GM21381 (cell line): ENCODE results near the gene LMBR1.
"Not testable (repeated sequence)": the region's sequence is repeated elsewhere in the genome, so short reads cannot be mapped to it uniquely, and the experiment has no call there.

Experiments used
- ATAC-seq: cut with Tn5 transposase; IDR thresholded peaks from one replicate; pipeline ENCODE4 v1.9.1; 2021; ENCODE audit warnings: mild to moderate bottlenecking, moderate library complexity; ENCODE audit not compliant: unreplicated experiment

Gene LMBR1, protein sequence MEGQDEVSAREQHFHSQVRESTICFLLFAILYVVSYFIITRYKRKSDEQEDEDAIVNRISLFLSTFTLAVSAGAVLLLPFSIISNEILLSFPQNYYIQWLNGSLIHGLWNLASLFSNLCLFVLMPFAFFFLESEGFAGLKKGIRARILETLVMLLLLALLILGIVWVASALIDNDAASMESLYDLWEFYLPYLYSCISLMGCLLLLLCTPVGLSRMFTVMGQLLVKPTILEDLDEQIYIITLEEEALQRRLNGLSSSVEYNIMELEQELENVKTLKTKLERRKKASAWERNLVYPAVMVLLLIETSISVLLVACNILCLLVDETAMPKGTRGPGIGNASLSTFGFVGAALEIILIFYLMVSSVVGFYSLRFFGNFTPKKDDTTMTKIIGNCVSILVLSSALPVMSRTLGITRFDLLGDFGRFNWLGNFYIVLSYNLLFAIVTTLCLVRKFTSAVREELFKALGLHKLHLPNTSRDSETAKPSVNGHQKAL

DNA sequence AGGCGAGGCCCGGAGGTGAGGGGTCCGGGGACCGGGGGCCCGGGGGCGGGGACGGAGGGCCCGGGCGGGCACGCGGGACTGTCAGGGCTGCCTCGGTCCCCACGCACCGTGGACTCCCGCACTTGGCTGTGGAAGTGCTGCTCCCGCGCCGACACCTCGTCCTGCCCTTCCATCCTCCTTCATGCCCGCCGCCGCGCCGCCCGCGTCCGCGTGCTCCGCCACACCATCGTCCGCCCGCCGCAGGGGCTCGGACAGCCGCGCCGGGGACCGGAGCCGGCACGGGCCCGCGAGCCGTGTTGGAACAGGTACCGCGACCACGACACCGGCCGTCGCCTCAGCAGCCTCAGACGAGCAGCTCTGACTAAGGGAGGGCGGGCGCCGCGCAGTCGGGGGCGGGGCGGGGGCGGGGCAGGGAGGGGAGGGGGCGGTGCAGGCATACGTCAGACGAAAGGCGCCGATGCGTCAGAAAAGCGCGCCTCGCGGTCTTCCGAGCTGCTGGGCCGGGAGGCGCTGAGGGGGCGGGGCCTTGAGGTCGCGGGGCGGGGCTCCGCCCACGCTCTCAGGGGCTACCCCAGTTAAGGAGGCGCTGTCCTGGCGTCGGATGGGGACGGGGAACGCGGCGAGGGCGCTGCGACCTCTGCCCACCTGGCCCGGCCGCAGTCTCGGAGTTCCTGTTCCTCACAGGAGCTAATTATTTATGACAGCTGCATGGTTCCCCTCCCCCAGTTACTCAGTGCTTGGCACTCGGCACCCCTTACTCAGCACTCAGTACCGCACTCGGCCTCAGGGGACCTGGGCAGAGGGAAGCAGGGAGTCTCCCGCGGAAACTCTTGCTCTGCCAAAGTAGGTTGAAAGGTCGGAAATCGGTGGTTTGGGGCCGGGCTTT is at the start of gene LMBR1:
Gene LMBR1, minus strand, starts transcription at position 363 of the 886 bp plus-strand sequence. Its CDS starts 190 bp downstream, at position 173.
- peak; percentile 79 for ATAC-seq

DNA sequence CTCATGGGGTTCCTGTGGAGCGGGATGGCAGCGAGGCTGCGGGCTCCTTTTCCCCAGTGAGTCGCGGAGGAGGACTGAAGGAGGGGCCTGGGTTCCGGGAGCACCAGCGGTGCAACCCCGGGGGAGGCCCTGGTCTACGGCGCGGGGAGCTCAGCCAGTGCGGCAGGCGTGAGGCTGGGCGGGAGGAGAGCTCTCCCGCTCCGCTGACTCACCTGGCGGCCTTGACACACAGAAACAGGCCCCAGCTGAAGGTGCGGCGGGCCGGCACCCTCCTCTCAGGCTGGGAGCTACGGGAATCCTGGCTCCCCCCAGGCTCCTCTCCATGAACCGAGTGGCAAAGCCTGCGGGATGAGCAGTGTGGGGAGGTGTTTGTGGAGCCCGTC is 49.7 kb upstream of the LMBR1 start:
- no peak for ATAC-seq

DNA sequence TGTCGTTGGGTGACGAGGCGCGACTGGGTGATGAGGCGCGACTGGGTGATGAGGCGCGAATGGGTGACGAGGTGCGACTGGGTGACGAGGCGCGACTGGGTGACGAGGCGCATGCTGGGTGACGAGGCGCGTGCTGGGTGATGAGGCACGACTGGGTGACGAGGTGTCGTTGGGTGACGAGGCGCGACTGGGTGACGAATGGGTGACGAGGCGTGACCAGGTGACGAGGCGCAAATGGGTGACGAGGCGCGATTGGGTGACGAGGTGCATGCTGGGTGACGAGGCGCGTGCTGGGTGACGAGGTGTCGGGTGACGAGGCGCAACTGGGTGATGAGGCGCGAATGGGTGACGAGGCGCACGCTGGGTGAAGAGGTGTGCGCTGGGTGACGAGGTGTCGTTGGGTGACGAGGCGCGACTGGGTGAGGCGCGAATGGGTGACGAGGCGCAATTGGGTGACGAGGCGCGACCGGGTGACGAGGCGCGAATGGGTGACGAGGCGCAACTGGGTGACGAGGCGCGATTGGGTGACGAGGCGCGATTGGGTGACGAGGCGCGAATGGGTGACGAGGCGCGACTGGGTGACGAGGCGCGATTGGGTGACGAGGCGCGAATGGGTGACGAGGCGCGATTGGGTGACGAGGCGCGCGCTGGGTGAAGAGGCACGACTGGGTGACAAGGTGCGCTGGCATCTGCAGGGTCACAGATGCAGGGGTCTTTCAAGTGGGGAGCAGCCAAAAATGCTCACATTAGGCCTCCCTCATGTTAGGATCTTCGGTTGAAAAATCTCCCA is 48.6 kb upstream of the LMBR1 start:
- ATAC-seq = no peak

DNA sequence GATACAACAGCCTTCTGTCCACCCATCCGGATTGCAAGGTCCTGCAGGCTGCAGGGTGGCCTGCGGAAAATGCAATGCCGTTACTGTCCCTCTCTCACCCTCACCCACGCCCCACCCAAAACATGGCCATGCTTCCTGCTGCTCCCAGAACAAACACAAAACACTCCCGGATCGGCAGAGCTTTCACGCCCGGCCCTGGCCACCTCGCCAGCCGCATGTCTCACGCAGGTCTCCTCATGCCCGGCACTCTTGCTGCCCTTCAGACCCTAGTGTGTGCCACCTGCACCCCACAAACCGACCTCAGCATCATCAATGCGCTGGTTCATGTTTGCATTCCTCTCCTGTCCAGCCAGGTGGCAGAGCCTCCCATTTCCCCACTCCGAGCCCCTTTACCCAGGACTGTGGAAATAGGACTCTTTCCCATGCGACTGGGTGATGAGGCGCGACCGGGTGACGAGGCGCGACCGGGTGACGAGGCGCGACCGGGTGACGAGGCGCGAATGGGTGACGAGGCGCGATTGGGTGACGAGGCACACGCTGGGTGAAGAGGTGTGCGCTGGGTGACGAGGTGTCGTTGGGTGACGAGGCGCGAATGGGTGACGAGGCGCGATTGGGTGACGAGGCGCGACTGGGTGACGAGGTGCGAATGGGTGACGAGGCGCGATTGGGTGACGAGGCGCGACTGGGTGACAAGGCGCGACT is 47.6 kb upstream of the LMBR1 start:
- no peak for ATAC-seq

DNA sequence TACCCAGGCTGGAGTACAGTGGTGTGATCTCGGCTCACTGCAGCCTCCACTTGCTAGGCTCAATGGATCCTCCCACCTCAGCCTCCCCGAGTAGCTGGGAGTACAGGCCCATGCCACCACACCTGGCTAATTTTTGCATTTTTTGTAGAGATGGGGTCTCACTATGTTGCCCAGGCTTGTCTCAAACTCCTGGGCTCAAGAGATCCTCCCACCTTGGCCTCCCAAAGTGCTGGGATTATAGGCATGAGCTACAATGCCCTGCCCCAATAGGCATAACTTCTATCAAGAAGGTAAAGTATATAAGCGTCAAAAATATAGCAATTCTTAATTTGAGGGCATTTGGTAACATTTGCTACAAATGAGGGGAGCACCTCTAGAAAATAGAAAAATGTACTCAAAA is 43.8 kb upstream of the LMBR1 start:
- not testable (repeated sequence) for ATAC-seq

DNA sequence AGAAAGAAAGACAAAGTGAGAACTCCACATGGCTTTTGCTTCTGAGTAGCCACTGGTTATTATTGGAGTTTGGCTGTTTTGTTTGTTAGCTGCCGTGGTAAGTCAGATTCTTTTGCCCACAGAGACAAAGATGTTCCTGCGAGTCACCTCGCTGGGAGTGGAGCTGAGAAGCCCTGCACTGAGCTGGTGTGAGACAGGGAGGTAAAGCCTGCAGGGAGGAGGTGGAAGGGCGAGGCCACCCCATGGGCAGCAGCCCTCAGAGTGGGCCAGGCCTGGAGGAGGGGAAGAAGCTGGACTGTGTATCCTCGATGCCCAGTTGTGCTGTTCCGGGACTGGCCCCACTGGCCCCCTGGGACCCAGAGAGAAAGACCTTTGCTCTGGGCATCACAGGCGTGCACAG is 42.3 kb upstream of the LMBR1 start:
- ATAC-seq = no peak

DNA sequence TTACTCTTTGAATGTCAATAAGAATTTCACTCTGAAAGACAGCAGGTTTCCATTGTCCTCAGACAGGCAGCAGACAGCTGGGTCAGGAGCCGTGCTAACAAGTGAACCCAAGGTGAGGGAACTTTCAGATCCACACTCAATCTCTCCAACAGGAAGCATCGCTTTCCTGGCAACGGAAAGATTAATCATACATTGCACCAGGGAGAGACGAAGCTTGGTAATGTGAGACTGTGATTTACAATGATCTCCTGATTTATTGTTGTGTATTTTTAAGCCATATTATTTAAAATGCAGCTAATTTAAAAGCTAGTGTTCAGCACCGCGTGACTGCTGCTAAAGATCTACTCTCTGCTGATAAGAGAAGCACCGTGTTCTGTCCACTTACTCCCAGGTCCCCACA is 39.0 kb upstream of the LMBR1 start:
- ATAC-seq = no peak

DNA sequence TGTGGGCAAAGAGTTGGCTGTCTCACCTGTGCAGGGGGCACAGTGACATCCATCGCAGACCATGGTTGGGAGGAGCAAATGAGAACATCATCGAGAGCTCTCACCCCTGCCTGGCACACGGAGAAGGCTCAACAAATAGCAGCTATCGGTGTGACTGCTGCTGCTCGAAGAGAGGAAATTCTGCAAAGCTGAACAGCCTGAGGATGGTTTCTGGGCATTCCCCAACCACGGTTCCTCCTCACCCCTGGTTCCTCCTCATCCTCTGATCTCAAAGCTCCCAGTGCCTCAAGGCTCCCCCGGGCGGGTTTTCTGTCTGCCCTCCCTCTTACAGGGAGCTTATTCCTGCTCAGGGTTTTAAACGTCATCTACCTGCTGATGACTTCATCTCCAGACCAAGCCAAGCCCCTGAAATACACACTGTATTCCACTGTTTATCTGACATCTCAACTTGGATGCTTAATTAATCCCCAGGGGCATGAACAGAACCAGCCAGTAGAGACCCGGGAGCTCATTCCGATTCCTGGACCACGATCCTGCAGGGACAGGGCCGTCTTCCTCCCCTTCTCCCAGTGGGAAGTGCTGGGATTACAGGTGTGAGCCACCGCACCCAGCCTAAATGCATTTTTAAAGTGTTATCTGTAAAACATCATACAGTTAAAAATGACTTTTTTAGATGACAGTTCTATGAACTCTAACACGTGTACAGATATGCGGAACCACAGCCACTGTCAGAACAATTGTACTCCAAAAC is 37.0 kb upstream of the LMBR1 start:
- ATAC-seq = no peak

DNA sequence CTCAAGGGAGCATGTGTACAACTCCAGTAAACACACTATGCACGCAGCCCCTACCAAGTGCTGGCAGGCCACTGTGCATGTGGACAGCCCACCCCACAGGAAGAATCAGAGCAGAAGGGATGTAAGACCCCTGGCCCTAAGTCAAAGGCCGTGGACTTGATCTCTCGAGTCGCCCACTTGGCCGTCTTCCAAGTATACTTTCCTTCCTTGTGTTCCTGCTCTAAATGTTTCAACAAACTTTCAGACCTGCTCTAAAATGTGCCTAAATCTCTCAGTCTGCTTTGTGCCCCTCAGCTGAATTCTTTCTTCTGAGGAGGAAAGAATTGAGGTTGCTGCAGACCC is 35.4 kb upstream of the LMBR1 start:
- no peak for ATAC-seq

DNA sequence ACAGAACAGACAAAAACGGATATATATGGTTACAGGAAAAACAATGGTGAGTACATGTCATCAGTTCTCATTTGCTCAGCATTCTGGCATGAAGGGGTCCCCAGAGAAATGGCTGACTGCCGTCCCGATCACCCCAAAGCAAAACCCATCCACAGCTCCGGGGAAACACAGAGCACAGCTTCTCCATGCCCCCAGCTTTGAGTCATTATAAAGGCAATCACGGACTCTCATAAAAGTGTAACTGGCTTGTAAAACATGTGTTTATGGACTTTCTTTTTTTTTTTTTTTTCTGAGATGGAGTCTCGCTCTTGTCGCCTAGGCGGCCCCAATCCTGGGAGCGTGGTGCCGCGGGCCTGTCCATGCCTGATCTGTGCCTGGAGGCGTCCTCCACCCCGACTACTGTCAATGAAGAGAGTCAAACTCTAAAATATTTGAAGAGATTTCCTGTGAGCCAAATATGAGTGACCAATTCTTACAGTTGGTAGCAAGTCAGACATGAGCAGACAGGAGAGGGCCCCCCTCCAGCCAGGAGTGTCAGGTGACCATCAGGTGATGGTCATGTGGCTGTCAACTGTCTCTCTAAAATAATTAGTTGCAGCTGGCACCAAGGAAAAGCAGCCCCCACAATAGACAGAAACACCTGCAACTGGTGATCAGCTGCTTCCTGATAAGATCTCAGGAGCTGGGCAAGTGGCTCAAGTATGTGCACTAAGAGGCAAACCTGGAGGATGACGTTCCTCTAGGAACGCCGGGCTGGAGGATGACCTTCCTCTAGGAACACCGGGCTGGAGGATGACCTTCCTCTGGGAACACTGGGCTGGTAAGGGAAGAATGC is 34.8 kb upstream of the LMBR1 start:
- ATAC-seq = no peak

DNA sequence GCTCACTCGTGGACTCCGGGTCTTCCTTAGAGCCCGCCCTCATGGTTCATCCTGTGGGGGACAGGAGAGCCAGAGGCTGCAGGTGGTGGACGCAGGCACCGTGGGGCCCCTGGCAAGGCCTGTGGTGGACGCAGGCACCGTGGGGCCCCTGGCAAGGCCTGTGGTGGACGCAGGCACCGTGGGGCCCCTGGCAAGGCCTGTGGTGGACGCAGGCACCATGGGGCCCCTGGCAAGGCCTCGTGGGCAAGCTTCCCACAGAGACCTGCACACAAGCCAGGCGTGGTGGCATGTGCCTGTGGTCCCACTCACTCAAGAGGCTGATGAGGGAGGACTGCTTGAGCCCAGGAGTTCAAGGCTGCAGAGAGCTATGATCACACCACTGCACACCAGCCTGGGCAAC is 32.8 kb upstream of the LMBR1 start:
- not testable (repeated sequence) for ATAC-seq

DNA sequence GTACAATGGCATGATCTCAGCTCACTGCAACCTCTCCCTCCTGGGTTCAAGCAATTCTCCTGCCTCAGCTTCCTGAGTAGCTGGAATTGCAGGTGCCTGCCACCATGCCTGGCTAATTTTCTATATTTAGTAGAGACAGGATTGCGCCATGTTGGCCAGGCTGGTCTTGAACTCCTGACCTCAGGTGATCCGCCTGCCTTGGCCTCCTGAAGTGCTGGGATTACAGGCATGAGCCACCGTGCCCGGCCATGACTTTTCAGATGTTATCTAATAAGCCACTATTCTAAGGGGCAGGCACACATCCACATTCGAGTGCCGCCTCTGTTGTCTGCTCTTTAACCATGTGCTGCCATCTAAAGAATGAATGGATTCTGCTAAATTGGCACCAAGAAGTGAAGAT is 29.3 kb upstream of the LMBR1 start:
- ATAC-seq = not testable (repeated sequence)

DNA sequence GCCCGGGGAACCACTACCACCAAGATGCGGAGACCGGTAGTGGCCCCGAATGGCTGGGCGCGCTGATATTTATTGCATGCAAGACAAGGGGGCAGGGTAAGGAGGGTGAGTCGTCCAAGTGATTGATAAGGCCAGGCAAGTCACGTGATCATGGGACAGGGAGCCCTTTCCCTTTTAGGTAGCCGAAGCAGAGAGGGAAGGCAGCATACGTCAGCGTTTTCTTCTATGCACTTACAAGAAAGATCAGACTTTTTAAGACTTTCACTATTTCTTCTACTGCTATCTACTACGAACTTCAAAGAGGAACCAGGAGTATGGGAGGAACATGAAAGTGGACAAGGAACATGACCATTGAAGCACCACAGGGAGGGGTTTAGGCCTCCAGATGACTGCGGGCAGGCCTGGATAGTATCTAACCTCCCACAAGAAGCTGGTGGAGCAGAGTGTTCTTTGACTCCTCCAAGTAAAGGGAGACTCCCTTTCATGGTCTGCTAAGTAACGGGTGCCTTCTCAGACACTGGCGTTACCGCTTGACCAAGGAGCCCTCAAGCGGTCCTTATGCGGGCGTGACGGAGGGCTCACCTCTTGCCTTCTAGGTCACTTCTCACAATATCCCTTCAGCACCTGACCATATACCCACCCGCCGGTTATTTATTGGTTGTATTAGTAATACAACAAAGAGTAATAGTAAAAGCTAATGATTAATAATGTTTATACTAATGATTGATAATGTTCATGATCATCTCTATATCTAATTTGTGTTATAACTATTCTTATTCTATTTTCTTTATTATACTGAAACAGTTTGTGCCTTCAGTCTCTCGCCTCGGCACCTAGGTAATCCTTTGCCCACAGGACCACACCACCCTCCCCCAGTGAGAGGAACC is 27.7 kb upstream of the LMBR1 start:
- ATAC-seq = not testable (repeated sequence)

DNA sequence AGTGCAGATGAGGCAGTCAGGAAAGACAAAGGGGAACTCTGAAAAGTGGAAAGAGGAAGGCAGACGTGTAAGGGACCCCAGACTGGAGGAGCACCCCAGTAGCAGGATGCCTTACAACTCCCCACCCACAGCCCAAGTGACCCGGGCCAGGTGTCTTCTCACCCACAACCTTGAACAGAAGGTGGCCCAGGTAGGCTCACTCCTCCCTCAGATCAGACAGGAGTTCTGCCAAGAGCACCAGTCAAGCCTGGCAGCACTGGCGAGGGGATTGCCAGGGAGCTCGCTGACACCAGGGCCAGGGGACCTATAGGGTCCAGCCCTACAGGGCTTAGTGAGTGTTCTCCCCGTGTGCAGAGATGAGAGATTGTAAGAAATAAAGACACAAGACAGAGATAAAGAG is 27.1 kb upstream of the LMBR1 start:
- ATAC-seq = no peak

DNA sequence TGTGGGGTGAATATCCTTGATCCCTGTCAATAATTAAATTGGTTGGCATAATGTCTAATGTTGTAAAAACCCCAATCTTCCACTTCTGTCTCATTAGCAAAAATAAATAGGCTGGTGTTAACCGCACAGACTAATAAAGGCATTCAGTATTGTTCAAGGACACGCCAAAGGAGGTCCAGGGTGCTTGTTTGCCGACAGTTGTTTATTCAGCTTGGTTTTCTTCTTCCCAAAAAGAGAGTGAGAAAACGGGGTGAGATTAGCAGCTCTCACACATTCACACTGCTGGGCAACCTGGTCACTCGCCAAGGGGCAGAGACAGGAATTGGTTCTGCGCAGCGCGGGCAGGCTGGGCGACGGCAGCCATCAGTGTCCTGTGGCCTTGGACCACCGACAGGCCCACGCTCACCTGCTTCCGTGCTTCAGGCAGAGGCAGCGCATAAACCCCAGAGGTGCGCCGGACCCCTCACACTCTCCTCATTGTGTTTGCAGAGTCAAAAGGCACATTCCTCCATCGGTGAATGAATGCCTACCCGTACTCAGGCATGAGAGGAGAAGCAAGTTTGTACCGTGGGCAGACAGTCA is 26.2 kb upstream of the LMBR1 start:
- ATAC-seq = peak; percentile 20

DNA sequence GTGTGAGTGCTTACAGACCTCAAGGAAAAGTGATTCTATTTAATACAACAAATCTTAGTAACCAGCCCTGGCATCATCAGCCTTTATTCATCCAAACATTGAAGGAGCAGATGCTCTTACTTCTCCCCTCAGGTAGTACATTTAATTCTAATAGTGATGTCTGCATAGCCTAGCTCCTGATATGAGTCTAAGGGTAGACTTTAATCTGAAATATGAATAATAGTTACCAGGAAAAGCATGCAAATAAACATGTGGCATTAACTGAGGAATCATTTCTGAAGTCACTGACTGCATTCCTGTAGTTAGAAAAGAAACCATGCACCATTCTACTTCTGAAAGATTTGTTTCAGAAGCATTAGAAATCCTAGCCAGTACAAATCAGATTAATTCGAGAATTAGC is 25.7 kb upstream of the LMBR1 start:
- ATAC-seq = peak; percentile 37

DNA sequence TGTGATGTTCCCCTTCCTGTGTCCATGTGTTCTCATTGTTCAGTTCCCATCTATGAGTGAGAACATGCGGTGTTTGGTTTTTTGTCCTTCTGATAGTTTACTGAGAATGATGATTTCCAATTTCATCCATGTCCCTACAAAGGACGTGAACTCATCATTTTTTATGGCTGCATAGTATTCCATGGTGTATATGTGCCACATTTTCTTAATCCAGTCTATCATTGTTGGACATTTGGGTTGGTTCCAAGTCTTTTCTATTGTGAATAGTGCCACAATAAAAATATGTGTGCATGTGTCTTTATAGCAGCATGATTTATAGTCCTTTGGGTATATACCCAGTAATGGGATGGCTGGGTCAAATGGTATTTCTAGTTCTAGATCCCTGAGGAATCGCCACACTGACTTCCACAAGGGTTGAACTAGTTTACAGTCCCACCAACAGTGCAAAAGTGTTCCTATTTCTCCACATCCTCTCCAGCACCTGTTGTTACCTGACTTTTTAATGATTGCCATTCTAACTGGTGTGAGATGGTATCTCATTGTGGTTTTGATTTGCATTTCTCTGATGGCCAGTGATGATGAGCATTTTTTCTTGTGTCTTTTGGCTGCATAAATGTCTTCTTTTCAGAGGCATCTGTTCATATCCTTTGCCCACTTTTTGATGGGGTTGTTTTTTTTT is 16.7 kb upstream of the LMBR1 start:
- ATAC-seq = not testable (repeated sequence)
